Heart right ventricle (tissue), 16 donors: Measurements from ENCODE around the gene FGD1. TPM values are rescaled to one million over a fixed set of nuclear protein-coding genes. Genes with fewer than 3 reads are reported as not detected.

ENCODE experiments used
- ATAC-seq, 8 donors: fragments of 200-7000 bp; cut with Tn5 transposase; one replicate each; pipeline ENCODE4 v1.9.1; 2020; ENCODE audit warnings: mild to moderate bottlenecking in 8 of 8, moderate library complexity in 8 of 8, moderate number of reproducible peaks in 1 of 8
- DNase-seq, 2 donors: peaks; one replicate each; pipeline ENCODE4 v3.0.0-alpha.2; 2020
- H3K27ac ChIP-seq, 10 donors: fragments of 200-600 bp; sonication (generic) in 2 of 10; one replicate each; pipeline versions ENCODE4 v1.5.0 to v1.8.0; 2020 to 2022; ENCODE audit warnings: mild to moderate bottlenecking in 3 of 10
- H3K27me3 ChIP-seq, 7 donors: fragments of 200-600 bp; one replicate each; pipeline ENCODE4 v1.8.0; 2021 to 2022; ENCODE audit warnings: mild to moderate bottlenecking in 2 of 7
- H3K36me3 ChIP-seq, 9 donors: fragments of 200-600 bp; sonication (generic) in 1 of 9; one replicate each; pipeline versions ENCODE4 v1.5.0 to v1.8.0; 2020 to 2022; ENCODE audit warnings: mild to moderate bottlenecking in 2 of 9
- H3K4me1 ChIP-seq, 9 donors: fragments of 200-600 bp; sonication (generic) in 1 of 9; one replicate each; pipeline versions ENCODE4 v1.5.0 to v1.8.0; 2020 to 2022; ENCODE audit warnings: mild to moderate bottlenecking in 4 of 9
- H3K4me3 ChIP-seq, 10 donors: fragments of 200-600 bp; sonication (generic) in 2 of 10; one replicate each; pipeline versions ENCODE4 v1.5.0 to v1.8.0; 2020 to 2022; ENCODE audit warnings: mild to moderate bottlenecking in 7 of 10, moderate library complexity in 2 of 10
- H3K9me3 ChIP-seq, 11 donors: fragments of 200-600 bp in 10 of 11; sonication (generic) in 2 of 11; one replicate each; pipeline versions ENCODE4 v1.5.0 to v1.8.0; 2013 to 2022; ENCODE audit warnings: mild to moderate bottlenecking in 2 of 11, control low read depth in 1 of 11, moderate library complexity in 1 of 11
- CTCF ChIP-seq, 9 donors: fragments of 200-600 bp; sonication (generic) in 2 of 9; IDR thresholded peaks; one replicate each; pipeline versions ENCODE4 v1.5.0 to v1.8.0; 2021 to 2022; ENCODE audit warnings: antibody characterized with exemption in 9 of 9, mild to moderate bottlenecking in 5 of 9, moderate library complexity in 1 of 9
- WGBS, 2 donors: extraction: QIAGEN DNeasy Blood & Tissue Kit; methylation state at CpG; one replicate each; pipeline ENCODE4 v1.1.7; 2013; ENCODE audit warnings: inconsistent platforms in 1 of 2; 5-methylcytosine and 5-hydroxymethylcytosine counted together
- intact Hi-C, 10 donors: fragments of 100-400 bp; cut with DNase I; formaldehyde crosslinking; loops; one replicate each; pipeline versions ENCODE4 v1.11.1 to v1.14.2; 2022
- polyA plus RNA-seq, 2 donors: library from polyadenylated mRNA; stranded (reverse); fragments of 200-250 nt; gene quantifications; one replicate each; pipeline ENCODE4 v1.2.3, GENCODE V29; 2013
- total RNA-seq, 10 donors: library from RNA; stranded (reverse); fragmentation: NEBNext Ultra II Directional in 3 of 10; extraction: Animal tissue kit (Norgen Biotek cat#: 25700) in 3 of 10; gene quantifications; one replicate each; pipeline versions ENCODE4 v1.2.1 to v1.2.4, GENCODE V29; 2021 to 2023
- donor health status: Arrhythmogenic right ventricular cardiomyopathy.
- donor health status: ischemic (EF 13 %, LVEDD 7.1; RV severe dilation, severe dysfunction).
- donor health status: healthy with polysubstance abuse.
- donor health status: DM: no; HTN: yes; CAD: no.
- donor health status: DM: no; HTN: no; CAD: no.
- donor health status: ischemic (EF 25% LVEDD 6.9; RV normal size, moderate dysfunction).
- donor health status: ischemic (EF 25% LVEDD 5.7; RV mildly dilated, moderate dysfunction).
- donor health status: healthy.
- donor health status: DM: yes; HTN: yes; CAD: no.
- donor health status: Ischemic cardiomyopathy.
- donor health status: ischemic (EF 35%, LVEDD 5.7; RV mildly dilated, moderate dysfunction).
- donor health status: nonischemic (EF 11% LVEDD 7.7; RV severe dilation, severe dysfunction).
- donor health status: DM: yes; HTN: yes; CAD: no.
- donor health status: PGD.
- donor health status: ischemic (EF 29% LVEDD 5.4; RV normal size, mild dysfunction).
- donor health status: nonischemic (EF 23%, LVEDD 6.1; RV moderate dilation, normal function).

FGD1 gene
- total and polyA plus RNA-seq, 12 donors, result 2.8 to 6.6 (median 5.1) TPM

- H3K36me3 ChIP-seq, result no peaks in the 10 kb centered on the region
- no peaks in the 10 kb centered on the region for H3K9me3 ChIP-seq
- ATAC-seq (no peak), DNase-seq (no peak)
- TF ChIP-seq CTCF (IDR thresholded peaks at IDR 0.05), result no peak
- H3K27ac ChIP-seq, result peak overlapping the region in 7 of 10 donors; percentile 16 to 81 (median 71)
- H3K4me1 ChIP-seq, result peaks cover 0 to 43% (median 17%) of the 10 kb centered on the region in 9 donors
- H3K27me3 ChIP-seq, result peaks cover 0 to 4% (median 0%) of the 10 kb centered on the region in 7 donors
- intact Hi-C loops, result loop anchor here in 2 of 10 donors (2.0 to 5.0 kb wide), 2 partner anchors 43 to 48 kb away; partner anchors contain the start of genes GNL3L (in 1 of the 2) and TSR2 (in 1 of the 2)
- 46 to 50% methylated on average over 9 of the region's 9 CpGs for WGBS, 2 donors
- no peak overlapping the region for H3K4me3 ChIP-seq
Measured at GRCh38 chrX:54483946-54484345, 12.1 kb downstream of the FGD1 start.

GRCh38 chrX:54482839-54483593 is 13.0 kb downstream of the FGD1 start:
- 45 to 54% methylated on average over 14 to 20 of the region's 21 CpGs for WGBS, 2 donors
- Histone ChIP-seq H3K9me3 (no peaks in the 10 kb centered on the region), H3K4me1 (peaks cover 0 to 45% (median 17%) of the 10 kb centered on the region in 9 donors), H3K36me3 (no peaks in the 10 kb centered on the region), H3K4me3 (peak overlapping the region in 1 of 10 donors; percentile 2), H3K27me3 (peaks cover 0 to 4% (median 0%) of the 10 kb centered on the region in 7 donors), H3K27ac (peak overlapping the region; percentile 16 to 81 (median 62))
- ATAC-seq (peak in 5 of 8 donors; percentile 4 to 53 (median 33)), DNase-seq (peak in 1 of 2 donors; percentile 27)
- intact Hi-C loops, result loop anchor here in 2 of 10 donors (2.0 to 5.0 kb wide), 2 partner anchors 42 to 49 kb away; partner anchors contain the start of genes GNL3L (in 1 of the 2) and TSR2 (in 1 of the 2)
- TF ChIP-seq CTCF (IDR thresholded peaks at IDR 0.05), result no peak

- Histone ChIP-seq H3K4me1 (peaks cover 0 to 36% (median 12%) of the 10 kb centered on the region in 9 donors), H3K27ac (no peak overlapping the region), H3K36me3 (no peaks in the 10 kb centered on the region), H3K4me3 (no peak overlapping the region), H3K27me3 (peaks cover 0 to 5% (median 0%) of the 10 kb centered on the region in 7 donors), H3K9me3 (no peaks in the 10 kb centered on the region)
- no peak for ATAC-seq
- TF ChIP-seq CTCF (IDR thresholded peaks at IDR 0.05), result no peak
- 55 to 59% methylated on average over 7 to 8 of the region's 9 CpGs for WGBS, 2 donors
- intact Hi-C loops, result loop anchor here in 1 of 10 donors (5.0 kb wide), 1 partner anchor 53 kb away; the partner anchor contains the start of gene GNL3L
- DNase-seq, result no peak
Measured at GRCh38 chrX:54479136-54480111, 16.6 kb downstream of the FGD1 start.
